B cell (primary cell): ENCODE data around the gene SH2D4B.

ENCODE experiments used
- EZH2 ChIP-seq: IDR thresholded peaks from 2 replicates; pipeline ENCODE4 v1.6.1; 2012; ENCODE audit warnings: borderline replicate concordance, low read depth, mild to moderate bottlenecking, moderate library complexity, low read length; ENCODE audit not compliant: insufficient read depth, poor library complexity, severe bottlenecking
- TF ChIP-seq, protein P1 (sequence below): fragments of 200-600 bp; IDR thresholded peaks from one replicate; pipeline ENCODE4 v1.8.0; 2022; ENCODE audit warnings: antibody characterized with exemption, mild to moderate bottlenecking

DNA sequence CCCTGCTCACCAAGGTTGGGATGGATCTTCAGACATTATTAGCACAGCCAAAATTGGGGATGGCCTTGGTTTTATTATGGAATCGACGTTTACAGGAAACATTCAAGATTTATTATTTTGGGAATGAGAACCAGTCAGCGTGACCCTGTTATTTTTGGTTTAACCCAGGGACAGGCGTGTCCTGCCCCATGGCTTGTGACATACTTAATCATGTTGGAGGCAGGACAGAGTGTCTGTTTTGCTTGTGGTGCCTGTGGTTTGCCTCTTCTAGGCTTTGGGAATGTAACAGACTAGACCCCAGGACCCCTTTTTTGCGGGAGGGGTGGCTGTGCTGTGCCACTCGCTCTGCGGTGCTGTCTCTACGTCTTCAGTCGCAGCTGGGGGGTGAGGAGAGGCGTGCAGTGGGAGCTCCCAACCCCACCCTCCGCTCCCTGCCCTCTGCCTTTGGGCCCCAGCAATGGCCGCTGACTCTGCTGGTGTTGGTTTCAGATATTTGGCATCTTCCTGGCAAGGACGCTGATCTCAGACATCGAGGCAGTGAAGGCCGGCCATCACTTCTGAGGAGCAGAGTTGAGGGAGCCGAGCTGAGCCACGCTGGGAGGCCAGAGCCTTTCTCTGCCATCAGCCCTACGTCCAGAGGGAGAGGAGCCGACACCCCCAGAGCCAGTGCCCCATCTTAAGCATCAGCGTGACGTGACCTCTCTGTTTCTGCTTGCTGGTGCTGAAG, 20.1 kb upstream of the SH2D4B start:
- TF ChIP-seq, protein P1, sequence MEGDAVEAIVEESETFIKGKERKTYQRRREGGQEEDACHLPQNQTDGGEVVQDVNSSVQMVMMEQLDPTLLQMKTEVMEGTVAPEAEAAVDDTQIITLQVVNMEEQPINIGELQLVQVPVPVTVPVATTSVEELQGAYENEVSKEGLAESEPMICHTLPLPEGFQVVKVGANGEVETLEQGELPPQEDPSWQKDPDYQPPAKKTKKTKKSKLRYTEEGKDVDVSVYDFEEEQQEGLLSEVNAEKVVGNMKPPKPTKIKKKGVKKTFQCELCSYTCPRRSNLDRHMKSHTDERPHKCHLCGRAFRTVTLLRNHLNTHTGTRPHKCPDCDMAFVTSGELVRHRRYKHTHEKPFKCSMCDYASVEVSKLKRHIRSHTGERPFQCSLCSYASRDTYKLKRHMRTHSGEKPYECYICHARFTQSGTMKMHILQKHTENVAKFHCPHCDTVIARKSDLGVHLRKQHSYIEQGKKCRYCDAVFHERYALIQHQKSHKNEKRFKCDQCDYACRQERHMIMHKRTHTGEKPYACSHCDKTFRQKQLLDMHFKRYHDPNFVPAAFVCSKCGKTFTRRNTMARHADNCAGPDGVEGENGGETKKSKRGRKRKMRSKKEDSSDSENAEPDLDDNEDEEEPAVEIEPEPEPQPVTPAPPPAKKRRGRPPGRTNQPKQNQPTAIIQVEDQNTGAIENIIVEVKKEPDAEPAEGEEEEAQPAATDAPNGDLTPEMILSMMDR: no peak
- TF ChIP-seq EZH2: no peak
